Parathyroid adenoma (tissue), 2 donors: ENCODE measurements around the gene MYPOP.

ENCODE experiments used
- H2AFZ ChIP-seq: fragments of 300-600 bp; sonication (generic); one replicate; pipeline ENCODE4 v1.7.0; 2017; ENCODE audit warnings: antibody characterized with exemption, mild to moderate bottlenecking
- H3K27ac ChIP-seq: fragments of 300-600 bp; sonication (generic); one replicate; pipeline ENCODE4 v1.7.0; 2017
- H3K27me3 ChIP-seq: fragments of 300-600 bp; sonication (generic); one replicate; pipeline ENCODE4 v1.7.0; 2017; ENCODE audit warnings: low read length; ENCODE audit not compliant: control insufficient read depth, insufficient read depth
- H3K36me3 ChIP-seq: fragments of 300-600 bp; sonication (generic); one replicate; pipeline ENCODE4 v1.7.0; 2017; ENCODE audit warnings: low read length; ENCODE audit not compliant: control insufficient read depth, insufficient read depth
- H3K4me1 ChIP-seq: fragments of 300-600 bp; sonication (generic); one replicate; pipeline ENCODE4 v1.7.0; 2017; ENCODE audit warnings: control low read depth
- H3K4me2 ChIP-seq: fragments of 300-600 bp; sonication (generic); one replicate; pipeline ENCODE4 v1.7.0; 2017; ENCODE audit warnings: low read length
- H3K4me3 ChIP-seq: fragments of 300-600 bp; sonication (generic); one replicate; pipeline ENCODE4 v1.7.0; 2017; ENCODE audit warnings: low read depth, low read length
- H3K79me2 ChIP-seq: fragments of 300-600 bp; sonication (generic); one replicate; pipeline ENCODE4 v1.7.0; 2017; ENCODE audit warnings: control low read depth
- H3K9ac ChIP-seq: fragments of 300-600 bp; sonication (generic); one replicate; pipeline ENCODE4 v1.7.0; 2017; ENCODE audit warnings: mild to moderate bottlenecking
- H3K9me3 ChIP-seq: fragments of 300-600 bp; sonication (generic); one replicate; pipeline ENCODE4 v1.7.0; 2017; ENCODE audit warnings: low read length; ENCODE audit not compliant: control insufficient read depth
- TF ChIP-seq, protein P1 (sequence below): fragments of 300-600 bp; sonication (generic); IDR thresholded peaks from one replicate; pipeline ENCODE4 v1.7.0; 2017; ENCODE audit warnings: antibody characterized with exemption, mild to moderate bottlenecking
- donor health status: primary hyperparathyroidism.

Gene MYPOP

DNA sequence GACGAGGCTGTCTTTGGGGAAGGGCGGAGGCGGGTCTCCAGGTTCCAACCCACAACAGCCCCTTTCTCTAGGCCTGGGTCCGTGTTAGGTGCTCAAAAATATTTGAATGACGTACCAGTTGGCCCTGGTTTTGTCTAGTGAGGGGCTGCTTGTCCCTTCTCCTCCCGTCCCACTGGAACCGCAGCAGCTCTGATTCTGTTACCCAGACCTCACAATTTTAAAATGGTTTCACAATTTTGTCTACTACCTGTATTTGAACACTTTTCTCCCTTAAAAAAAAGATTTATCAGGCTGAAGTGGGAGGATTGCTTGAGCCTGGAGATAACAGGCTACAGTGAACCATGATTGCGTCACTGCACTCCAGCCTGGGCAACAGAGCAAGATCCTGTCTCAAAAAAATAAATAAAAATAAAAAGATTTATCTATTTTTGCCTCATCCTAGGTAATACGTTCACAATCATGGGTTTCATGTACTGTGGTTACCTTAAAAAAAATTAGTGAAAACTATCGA is 15.2 kb downstream of the MYPOP start:
- Histone ChIP-seq H3K27me3 (no peaks in the 10 kb centered on the region), H3K9me3 (no peaks in the 10 kb centered on the region), H3K27ac (peak overlapping the region; percentile 93), H3K36me3 (no peaks in the 10 kb centered on the region), H3K79me2 (peaks cover 2% of the 10 kb centered on the region), H2AFZ (peak overlapping the region; percentile 94), H3K4me2 (peak overlapping the region; percentile 99), H3K9ac (peak overlapping the region; percentile 82), H3K4me3 (peak overlapping the region; percentile 66), H3K4me1 (peaks cover 9% of the 10 kb centered on the region)
- TF ChIP-seq, protein P1, sequence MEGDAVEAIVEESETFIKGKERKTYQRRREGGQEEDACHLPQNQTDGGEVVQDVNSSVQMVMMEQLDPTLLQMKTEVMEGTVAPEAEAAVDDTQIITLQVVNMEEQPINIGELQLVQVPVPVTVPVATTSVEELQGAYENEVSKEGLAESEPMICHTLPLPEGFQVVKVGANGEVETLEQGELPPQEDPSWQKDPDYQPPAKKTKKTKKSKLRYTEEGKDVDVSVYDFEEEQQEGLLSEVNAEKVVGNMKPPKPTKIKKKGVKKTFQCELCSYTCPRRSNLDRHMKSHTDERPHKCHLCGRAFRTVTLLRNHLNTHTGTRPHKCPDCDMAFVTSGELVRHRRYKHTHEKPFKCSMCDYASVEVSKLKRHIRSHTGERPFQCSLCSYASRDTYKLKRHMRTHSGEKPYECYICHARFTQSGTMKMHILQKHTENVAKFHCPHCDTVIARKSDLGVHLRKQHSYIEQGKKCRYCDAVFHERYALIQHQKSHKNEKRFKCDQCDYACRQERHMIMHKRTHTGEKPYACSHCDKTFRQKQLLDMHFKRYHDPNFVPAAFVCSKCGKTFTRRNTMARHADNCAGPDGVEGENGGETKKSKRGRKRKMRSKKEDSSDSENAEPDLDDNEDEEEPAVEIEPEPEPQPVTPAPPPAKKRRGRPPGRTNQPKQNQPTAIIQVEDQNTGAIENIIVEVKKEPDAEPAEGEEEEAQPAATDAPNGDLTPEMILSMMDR = no peak

DNA sequence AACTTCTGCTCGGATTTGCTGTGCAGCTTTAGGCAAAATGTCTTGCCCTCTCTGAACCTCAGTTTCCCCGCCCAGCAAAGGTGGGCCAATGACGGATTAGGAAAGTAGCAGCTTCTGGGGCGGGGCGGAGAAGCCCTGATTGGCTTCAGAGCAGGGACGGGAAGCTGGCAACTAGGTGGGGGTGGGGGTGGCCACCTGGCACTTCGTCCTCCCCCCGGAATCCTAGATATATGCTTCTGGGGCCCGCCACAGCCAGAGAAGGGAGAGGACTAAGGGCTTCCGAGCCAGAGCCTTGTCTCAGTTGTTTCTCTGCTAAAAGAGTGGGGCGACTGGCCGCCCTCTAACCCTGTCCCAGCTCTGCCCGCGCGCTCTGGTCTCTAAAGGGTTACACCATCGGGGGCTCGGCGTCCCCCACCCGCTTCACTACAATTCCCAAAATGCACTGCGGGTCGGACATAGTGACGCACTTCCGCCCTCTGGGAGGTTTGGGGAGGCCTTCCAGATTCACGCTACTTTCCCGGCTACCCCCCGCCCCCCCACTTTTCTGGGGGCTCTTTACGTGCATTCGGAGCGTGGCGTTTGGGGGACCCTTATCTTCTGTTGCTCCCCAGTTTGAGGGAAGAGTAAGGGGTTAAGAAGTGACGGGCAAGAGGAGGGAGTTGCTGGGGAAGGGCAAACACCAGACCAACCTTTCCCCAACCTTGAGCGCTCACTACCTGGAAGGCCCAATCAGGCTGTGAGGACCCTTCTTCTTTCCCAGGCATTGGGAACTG is 15.8 kb downstream of the MYPOP start:
- Histone ChIP-seq H3K9ac (peak overlapping the region; percentile 82), H3K79me2 (peaks cover 2% of the 10 kb centered on the region), H3K27ac (peak overlapping the region; percentile 93), H3K4me1 (peaks cover 9% of the 10 kb centered on the region), H2AFZ (peak overlapping the region; percentile 94), H3K4me3 (peak overlapping the region; percentile 66), H3K36me3 (no peaks in the 10 kb centered on the region), H3K4me2 (peak overlapping the region; percentile 99), H3K9me3 (no peaks in the 10 kb centered on the region), H3K27me3 (no peaks in the 10 kb centered on the region)
- TF ChIP-seq, protein P1 = no peak

DNA sequence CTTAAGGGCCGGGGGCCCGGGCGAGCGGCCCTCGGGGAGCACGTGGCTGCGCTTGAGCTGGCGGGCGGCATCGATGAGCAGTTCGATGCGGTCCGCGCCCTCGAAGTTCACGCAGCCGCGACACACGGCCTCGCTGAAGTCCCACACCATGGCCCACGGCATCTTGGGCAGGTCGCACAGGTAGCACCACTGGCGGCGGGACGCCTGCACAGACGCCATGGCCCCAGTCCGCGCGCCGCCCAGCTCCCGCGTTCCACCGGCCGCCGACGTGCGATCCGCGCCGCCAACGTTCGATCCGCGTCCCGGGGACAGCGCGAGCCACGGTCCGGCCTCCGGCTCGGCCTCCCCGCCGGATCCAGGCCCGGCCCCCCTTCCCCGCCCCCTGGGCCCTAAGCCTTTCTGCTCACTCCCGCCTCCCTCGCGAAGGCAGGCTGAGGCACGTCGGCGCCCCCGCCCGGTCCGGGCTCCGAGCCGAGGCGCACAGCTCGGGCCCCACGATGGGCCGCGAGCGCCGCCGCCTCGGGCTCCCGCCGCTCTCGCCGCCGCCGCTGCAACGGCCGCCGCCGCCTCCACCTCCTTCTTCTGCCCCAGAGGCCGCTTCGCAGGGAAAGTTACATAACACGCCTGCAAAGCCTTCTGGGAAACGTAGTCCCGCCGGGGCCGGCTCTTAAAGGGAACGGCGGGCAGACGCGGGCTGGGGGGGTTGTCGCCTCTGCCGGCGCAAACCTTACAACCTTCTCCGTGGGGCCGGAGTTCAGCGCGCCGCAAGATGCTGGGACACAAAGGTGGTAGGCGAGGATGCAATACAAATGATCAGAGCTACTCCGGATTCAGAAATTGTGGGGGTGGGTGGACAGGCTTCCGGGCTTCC is 16.6 kb downstream of the MYPOP start, which contains the start of gene IRF2BP1:
Gene IRF2BP1 (minus strand): TSS at position 586 of the 871 bp plus-strand sequence. CDS start 367 bp downstream, at position 219.
- peak within 1 kb of the TSS; percentile 82 for H3K9ac ChIP-seq
- TF ChIP-seq, protein P1 = no peak
- peaks cover 9% of the 10 kb centered on the region for H3K4me1 ChIP-seq
- peaks cover 2% of the 10 kb centered on the region for H3K79me2 ChIP-seq
- H3K27ac ChIP-seq = peak within 1 kb of the TSS; percentile 93
- peak within 1 kb of the TSS; percentile 69 for H3K4me3 ChIP-seq
- no peaks in the 10 kb centered on the region for H3K9me3 ChIP-seq
- peak within 1 kb of the TSS; percentile 94 for H2AFZ ChIP-seq
- no peaks in the 10 kb centered on the region for H3K27me3 ChIP-seq
- H3K4me2 ChIP-seq = peak within 1 kb of the TSS; percentile 99
- H3K36me3 ChIP-seq = no peaks in the 10 kb centered on the region

DNA sequence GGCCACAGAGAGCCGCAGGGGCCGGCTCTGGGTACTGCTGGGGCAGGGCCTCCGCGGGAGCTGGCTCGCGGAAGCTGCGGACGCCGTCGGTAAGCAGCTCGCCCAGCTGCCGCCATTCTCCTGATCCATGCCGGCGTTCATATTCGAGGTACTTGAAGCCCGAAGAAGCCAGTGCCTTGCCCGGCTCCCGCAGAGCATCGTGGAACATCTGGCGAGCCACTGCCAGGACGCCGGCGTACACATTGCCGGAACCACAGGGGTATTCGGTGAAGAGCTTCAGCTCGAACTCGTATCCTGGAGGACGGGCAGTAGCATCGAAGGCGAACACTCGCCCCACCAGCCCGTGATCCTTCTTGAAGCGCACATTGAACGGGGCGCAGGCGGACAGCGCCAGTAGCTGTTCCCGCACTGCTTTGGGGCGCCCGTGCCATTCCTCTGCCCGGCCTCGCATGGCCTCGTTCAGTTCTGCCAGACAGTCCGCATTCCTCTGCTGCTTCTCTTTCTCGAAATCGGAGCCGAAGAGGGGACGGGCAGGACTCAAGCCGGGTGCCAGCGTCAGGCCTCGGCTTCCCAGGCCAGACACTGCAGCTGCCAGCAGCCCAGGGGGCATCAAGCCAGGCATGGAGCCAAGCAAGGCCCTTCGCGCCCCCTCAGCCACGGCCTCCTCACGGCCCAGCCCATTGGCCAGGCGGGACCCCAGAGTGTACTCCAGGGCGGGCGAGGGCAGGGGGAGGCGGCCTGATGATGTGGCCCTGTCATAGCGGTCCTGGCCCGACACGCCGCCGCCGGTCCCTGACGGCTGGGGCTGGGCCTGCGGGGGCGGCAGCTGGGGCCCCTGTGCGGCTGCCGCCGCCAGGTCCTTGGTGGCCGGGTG is 17.5 kb downstream of the MYPOP start:
- H3K9me3 ChIP-seq = no peaks in the 10 kb centered on the region
- H3K27me3 ChIP-seq = no peaks in the 10 kb centered on the region
- H3K4me2 ChIP-seq = peak overlapping the region; percentile 80
- peak overlapping the region; percentile 81 for H2AFZ ChIP-seq
- peak overlapping the region; percentile 8 for H3K9ac ChIP-seq
- peak overlapping the region; percentile 69 for H3K4me3 ChIP-seq
- TF ChIP-seq, protein P1 = no peak
- peaks cover 9% of the 10 kb centered on the region for H3K4me1 ChIP-seq
- no peaks in the 10 kb centered on the region for H3K36me3 ChIP-seq
- H3K27ac ChIP-seq = peak overlapping the region; percentile 93
- H3K79me2 ChIP-seq = peaks cover 2% of the 10 kb centered on the region
